Omental fat pad (tissue), 4 donors: Measurements from ENCODE around the gene MBD4. TPM values are rescaled to one million over a fixed set of nuclear protein-coding genes. Genes with fewer than 3 reads are reported as not detected.

Experiments
- ATAC-seq: fragments of 150-250 bp; one replicate; pipeline ENCODE4 v1.9.1; 2016; ENCODE audit warnings: mild to moderate bottlenecking, moderate library complexity; ENCODE audit not compliant: low FRiP score
- DNase-seq: peaks from one replicate; pipeline ENCODE4 v3.0.0-alpha.2; 2019; ENCODE audit warnings: low spot score
- CTCF ChIP-seq, 3 donors: fragments of 450-650 bp; IDR thresholded peaks; one replicate each; pipeline ENCODE4 v1.5.1; 2016 to 2017; ENCODE audit warnings: antibody characterized with exemption in 3 of 3, mild to moderate bottlenecking in 3 of 3, moderate library complexity in 2 of 3
- total RNA-seq, 4 donors: library from RNA; depleted of rRNA; stranded (reverse); fragments of >200 nt; gene quantifications; one replicate each; pipeline ENCODE4 v1.1.0, GENCODE V29; 2016

MBD4 gene
- total RNA-seq, 4 donors from 2014 or later = 15.6 to 29.3 (median 27.8) TPM

DNA sequence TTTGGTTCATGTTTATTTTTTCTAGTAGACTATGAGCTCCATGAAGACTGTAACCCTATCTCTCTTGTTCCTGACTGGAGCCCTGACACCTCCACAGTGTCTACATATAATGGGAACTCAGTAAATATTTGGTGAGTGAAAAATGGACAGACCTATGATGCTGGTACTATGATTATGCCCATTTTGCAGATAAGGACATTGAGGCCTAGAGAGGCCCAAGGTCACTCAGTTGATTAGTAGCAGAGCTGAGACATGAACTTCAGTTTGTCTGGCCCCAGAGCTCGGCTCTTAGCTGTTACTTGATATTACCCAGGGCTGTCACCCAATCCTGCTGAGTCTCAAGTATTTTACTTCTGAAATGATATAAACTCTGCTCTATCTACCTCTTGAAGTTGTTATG lies 16.9 kb downstream of the MBD4 start:
- DNase-seq (no peak), ATAC-seq (no peak)
- no peak for TF ChIP-seq CTCF (IDR thresholded peaks at IDR 0.05)

DNA sequence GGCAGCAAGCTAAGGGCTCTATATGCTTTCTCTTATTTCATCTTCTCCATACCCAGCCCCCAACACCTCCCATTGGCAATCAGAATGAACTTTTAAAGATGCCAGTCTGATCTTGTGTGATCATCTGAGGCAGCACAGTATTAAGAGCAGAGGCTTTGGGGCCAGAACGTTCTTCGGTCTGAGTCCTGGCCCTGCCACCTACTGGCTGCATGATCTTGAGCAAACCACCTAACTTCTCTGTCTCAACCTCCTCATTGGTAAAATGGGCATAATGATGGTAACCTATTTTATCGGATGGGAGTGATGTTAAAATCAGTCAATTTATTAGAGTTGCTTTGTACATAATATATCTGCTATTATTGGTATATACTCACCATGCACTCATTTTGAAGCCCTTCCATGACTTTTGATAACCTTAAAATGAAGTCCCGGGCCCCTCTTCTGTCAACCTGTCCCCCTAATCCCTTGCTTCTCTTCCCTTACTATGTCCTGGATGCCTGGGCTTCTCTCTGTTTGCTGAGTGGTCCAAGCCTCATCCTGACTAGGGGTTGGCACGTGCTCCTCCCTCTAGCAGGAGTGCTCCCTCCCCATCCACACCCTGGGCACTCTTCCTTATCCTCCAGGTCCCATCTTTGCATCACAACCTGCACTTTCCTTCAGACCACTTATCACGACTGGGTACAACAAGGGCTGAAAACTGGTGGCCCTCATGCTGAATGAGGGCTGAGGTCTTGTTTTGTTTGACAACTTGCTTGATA lies 17.6 kb downstream of the MBD4 start:
- DNase-seq (no peak), ATAC-seq (no peak)
- no peak for TF ChIP-seq CTCF (IDR thresholded peaks at IDR 0.05)

DNA sequence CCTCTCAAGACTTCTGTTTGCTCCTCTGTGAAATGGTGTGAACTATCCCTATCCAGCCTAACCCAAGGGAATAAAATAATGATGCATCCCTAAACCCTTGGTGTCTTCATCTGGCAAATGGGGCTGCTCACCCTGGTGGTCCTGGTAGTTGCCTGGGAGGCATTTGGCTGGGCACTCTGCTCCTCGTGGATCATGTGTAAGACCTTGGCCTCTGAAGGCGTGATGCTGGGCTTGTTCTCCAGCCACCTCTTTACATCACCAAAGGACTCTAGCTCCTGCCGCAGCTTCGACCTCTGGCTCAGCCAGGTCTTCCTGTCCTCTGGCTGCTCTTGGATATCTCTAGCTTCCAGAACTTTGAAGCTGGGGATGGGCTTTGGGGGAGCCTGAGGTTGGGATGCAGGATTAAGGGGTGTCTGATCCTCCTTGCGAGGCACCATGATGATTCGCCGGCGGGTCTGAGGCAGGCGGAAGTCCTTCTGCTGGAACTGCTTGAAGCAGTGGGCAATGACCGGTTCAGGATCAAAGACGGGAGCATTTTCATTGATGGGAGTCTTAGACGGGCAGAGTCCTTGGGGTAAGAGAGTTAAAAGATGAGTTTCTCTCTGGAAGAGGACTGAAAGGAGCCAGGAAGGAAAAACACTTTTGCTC lies 18.4 kb downstream of the MBD4 start:
- ATAC-seq (no peak), DNase-seq (no peak)
- TF ChIP-seq CTCF (IDR thresholded peaks at IDR 0.05) = no peak

DNA sequence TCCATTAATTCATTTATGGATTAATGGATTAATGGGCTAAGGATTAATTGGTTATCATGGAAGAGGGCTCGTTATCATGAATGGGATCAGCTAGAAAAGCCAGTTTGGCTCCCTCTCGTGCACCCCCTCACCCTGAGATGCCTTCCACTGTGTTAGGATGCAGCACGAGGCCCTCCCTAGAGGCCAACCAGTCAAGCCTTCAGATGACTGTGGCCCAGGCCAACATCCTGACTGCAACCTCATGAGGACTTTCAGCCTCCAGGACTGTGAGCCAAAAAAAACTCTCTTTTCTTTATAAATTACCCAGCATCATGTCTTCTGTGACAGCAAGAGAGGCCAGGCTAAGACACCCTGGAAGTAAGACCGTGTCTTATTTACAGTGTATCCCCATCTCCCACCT lies 20.3 kb downstream of the MBD4 start:
- no peak for TF ChIP-seq CTCF (IDR thresholded peaks at IDR 0.05)
- DNase-seq (no peak), ATAC-seq (no peak)

- no peak for TF ChIP-seq CTCF (IDR thresholded peaks at IDR 0.05)
- DNase-seq (no peak), ATAC-seq (no peak)
These were observed 21.4 kb downstream of the MBD4 start for GRCh38 chr3:129418041-129418973.

DNA sequence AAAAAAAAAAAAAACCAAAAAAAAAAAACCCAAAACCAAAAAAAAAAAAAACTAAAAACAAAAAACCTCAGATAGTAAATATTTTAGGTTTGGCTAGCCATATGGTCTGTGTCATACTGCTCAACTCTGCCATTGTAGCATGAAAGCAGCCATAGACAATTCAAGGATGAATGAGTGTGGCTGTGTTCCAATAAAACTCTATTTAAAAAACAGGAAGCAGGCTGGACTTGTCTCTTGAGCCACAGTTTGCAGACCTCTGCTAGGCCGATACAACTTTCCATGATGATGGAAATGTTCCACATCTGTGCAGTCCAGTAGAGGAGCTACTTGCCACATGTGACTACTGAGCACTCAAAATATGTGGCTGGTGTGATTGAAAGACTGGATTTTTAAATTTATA lies 22.4 kb downstream of the MBD4 start:
- ATAC-seq (no peak), DNase-seq (no peak)
- TF ChIP-seq CTCF (IDR thresholded peaks at IDR 0.05) = no peak
